ENCODE data around the gene SYT15B. TPM values are rescaled to one million over a fixed set of nuclear protein-coding genes. Genes with fewer than 3 reads are reported as not detected.
"Not testable (repeated sequence)": the region's sequence is repeated elsewhere in the genome, so short reads cannot be mapped to it uniquely, and the experiment has no call there.

SYT15B gene
- not detected for total RNA-seq

DNA sequence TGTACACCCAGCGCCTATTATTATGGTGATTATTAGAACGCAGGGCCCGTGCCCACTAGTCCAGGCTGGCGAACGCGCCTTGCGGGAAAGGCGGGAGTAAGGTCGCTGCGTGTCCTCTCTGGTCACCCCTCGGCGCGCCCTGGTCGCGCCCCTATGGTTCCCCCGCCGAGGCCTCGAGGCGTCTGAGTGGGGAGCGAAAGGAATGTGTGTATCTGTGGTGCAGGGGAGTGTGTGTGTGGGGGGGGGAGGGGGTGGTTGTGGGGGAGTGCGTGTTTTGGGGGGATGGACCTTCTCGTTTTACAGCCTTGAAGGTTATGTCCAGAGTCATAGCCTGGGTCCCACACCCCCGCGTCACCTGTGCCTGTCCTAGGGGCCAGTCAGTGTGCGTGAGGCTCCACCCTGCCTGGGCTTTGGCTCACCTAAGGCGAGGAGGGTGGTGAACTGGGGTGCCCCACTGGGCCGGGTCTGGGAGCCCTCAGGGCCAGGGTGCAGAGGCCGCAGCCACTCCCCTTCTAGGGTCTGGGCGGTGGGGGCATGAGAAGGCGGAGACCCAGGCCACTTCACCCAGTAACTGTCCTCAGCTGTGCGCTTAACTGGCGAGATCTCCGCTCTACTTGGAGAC is at the start of gene SYT15B:
Gene SYT15B, minus strand, starts transcription at position 39 of the 622 bp plus-strand sequence. CDS start 952 bp downstream, outside the sequence.
- DNase-seq: not testable (repeated sequence)

GRCh38 chr10:47779590-47779989 is 16.2 kb upstream of the SYT15B start:
- not testable (repeated sequence) for DNase-seq

DNA sequence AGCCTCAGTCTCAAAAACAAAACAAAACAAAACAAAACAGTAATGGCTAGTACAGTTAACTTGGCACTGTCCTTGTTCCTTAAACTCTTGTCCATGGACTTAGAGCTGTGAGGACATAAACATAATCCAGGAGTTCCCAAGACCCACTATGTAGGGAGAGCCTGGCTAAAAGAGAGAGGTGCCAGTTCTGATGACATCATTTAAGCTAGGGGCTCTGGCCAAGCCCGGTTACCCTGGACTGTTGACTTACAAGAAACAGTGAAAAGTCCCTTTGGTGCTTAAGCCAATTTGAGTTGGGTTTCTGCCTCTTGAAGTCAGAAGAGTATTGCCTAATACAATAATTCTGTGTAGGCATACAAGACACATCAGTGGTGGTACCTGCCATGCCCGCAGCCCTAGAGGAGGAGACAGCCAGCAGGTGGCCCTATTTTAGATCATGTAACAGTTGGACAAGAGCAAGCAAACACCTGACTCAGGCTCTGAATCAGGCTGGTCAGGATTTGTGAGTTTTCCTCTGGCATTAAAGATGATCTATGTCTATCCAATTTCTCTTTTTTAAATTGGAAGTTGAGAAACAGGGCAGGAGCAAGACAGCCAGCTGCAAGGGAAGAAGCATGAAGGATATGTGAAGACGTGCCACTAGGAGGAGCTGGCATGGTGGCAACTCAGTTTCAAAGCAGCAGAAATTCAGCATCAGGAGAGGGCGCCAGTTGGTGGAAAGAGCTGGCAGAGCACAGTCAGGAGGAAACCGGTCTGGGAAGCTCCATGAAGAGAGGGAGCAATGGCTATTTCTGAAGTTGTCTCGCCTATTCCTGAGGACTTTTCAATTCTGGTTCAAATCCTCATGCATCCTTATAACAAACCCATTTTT is 12.2 kb upstream of the SYT15B start:
- DNase-seq: not testable (repeated sequence)

GRCh38 chr10:47770745-47771144 is 7.4 kb upstream of the SYT15B start:
- not testable (repeated sequence) for DNase-seq

GRCh38 chr10:47768578-47769115 is 5.3 kb upstream of the SYT15B start:
- DNase-seq: not testable (repeated sequence)

GRCh38 chr10:47768085-47768484 is 4.7 kb upstream of the SYT15B start:
- DNase-seq: not testable (repeated sequence)

DNA sequence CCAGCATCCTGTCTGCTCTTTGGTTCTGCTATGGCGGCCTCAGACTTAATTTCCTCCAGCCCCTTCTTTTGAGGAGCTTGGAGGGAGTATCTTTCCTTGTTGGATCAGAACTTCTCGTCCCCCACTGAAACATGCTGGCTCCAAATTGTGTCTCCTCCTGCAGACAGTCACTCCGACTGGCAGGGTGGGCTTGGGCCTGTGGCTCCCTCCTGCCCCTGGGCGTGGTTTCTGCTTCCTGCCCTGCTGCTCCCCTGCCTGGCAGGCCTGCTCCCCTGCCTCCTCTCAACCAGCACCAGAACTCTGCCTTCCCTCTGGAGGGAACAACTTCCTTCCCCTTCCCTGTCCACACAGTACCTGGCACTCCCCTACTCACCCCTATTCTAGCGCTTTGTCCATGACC is 3.8 kb upstream of the SYT15B start:
- DNase-seq: not testable (repeated sequence)

GRCh38 chr10:47765232-47765631 is 1.8 kb upstream of the SYT15B start:
- DNase-seq: not testable (repeated sequence)

DNA sequence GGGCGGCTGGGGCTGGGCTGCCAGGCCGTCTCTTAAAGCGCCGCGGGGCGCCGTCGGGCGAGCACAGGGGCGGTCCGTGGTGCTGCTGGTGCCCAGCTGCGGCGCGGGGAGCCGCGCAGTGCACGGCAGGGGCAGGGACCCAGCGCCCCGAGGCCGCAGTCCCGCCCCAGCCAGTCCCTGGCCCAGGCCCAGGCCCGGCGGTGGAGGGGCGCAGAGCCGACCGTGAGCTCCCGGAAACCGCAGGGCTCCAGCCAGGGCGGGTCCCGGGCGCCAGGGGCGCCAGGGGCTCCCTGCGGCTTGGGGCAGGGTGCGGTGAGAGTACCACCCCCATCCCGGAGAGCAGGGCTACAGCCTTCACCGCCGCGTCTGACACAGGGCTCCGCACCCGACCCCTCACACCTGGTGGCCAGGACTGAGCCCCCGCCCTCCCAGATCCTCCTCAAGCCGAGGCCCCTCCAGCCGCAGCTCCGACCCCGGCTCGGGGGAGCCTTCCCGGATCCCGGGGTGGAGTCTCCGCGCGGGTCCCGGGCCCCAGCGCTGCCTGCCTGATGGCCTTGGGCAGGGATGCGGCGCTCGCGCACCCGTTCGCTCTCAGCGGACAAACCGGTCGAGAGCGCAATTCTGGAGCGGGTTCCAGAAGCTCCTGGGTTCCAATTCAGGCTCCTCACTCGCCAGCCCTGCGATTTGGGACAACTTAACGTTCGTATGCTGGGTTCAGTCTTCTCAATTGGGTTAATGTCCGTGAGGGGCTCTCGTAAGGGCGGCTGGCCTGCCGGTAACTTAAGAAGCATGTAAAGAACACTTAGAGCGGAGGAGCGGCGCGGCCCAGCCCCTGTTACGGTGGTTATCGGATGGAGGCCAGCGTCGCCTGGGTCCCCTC is 478 bp downstream of the SYT15B start:
- not testable (repeated sequence) for DNase-seq

DNA sequence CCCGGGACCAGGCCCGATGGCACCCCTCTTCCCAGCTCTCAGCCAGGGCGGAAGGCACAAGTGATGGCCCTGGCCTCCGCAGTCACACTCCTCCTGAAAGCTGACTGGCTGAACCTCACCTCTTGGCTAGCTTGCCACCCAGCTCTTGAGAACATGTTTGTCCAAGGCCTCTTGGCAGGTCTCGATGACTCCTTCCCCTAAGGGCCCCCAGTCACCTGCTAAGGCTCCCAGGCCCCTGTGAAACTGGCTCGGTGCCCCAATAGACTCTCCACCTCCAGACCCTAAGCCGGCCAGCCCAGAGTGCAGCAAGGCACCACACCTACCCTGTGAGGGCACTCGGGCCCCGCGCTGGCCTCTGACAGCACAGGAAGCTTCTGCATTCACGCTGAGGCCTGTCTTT is 4.5 kb downstream of the SYT15B start:
- not testable (repeated sequence) for DNase-seq

DNA sequence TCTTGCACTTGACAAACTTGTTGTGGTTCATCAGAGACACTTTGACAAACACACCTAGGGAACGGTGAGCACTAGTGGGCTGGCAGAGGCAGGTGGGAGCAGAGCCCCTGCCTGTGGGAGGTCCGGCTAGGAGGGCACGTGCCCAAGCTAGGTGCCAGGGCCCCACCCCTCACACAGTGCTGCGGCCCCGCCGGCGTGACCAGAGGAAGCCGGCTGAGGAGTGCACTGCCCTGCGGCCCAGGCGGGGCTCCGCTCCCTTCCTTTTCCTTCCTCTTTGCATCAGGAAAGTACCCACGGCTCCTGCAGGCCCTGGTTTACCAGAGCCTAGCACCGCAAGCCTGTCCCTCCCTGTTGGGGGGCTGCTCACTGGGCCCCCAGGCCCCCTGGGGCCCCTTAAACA is 7.2 kb downstream of the SYT15B start:
- DNase-seq: not testable (repeated sequence)

DNA sequence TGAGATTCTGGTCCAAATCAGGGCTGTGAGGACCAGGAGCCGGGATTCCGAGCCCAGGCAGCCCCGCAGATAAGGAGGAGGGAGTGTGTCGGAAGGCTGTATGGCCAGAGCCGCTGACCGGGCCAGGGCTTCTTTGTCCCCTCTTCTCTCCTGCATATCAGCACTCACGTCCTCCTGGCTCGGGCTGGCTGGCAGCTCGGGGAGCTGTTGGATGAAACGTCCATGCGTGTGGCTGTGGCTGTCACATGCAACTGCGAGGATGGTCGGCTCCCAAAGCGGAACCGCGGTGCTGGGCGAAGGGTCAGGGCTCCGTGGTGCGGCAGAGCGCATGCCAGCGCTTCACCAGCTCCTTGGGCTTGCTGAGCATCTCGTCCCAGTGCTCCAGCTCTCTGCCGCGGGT is 9.5 kb downstream of the SYT15B start:
- DNase-seq: not testable (repeated sequence)

GRCh38 chr10:47753176-47753575 is 10.2 kb downstream of the SYT15B start:
- not testable (repeated sequence) for DNase-seq

DNA sequence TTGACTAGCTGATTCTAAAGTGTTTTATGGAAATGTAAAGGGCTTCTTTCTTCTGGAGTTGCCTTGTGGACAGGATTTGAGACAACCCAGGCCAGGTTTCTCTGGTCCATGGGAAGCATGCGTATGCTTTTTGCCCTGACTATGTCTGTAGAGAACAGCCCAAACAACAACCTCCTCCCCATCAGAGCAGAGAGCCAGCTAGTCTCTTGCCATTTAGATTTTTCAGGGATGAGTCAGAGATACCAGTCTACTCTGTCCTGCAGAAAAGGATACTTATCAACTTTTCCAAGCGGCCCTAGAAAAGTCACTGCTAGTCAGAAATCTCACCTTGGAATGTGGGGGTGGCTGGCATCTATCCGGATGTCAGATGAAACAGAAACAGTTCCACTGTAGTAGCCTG is 11.6 kb downstream of the SYT15B start:
- DNase-seq: not testable (repeated sequence)

DNA sequence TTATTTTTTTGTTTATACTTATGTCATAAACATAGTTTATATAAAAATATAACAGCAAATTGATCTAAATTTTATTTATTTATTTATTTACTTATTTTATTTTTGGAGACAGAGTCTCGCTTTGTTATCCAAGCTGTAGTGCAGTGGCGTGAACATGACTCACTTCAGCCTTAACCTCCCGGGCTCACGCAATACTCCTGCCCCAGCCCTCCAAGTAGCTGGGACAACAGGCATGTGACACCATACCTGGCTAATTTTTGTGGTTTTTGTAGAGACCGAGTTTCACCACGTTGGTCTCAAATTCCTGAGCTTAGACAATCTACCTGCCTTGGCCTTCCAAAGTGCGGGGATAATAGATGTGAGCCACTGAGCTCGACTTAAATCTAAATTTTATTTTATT is 13.0 kb downstream of the SYT15B start:
- not testable (repeated sequence) for DNase-seq

- not testable (repeated sequence) for DNase-seq
Observed at GRCh38 chr10:47746780-47747376, 16.5 kb downstream of the SYT15B start.

DNA sequence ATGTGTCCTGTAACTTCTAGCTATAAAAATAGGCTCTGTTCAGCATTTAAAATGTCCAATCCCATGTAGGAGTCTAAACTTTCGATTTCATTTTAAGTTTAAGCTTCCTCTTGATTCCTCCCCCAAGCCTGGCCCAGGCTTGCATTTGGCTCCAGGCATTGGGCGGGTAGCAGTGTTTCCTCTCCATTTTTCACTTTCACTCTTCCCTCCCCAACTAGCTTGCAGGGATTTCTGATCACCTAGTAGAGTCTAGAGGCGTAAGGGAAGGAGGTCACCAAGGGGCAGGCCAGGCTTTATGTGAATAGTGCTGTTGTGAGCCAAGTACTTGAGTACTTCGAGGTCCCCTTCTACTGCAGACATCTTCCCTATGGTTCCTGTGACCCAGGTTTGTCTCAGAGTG is 18.5 kb downstream of the SYT15B start:
- DNase-seq: not testable (repeated sequence)

DNA sequence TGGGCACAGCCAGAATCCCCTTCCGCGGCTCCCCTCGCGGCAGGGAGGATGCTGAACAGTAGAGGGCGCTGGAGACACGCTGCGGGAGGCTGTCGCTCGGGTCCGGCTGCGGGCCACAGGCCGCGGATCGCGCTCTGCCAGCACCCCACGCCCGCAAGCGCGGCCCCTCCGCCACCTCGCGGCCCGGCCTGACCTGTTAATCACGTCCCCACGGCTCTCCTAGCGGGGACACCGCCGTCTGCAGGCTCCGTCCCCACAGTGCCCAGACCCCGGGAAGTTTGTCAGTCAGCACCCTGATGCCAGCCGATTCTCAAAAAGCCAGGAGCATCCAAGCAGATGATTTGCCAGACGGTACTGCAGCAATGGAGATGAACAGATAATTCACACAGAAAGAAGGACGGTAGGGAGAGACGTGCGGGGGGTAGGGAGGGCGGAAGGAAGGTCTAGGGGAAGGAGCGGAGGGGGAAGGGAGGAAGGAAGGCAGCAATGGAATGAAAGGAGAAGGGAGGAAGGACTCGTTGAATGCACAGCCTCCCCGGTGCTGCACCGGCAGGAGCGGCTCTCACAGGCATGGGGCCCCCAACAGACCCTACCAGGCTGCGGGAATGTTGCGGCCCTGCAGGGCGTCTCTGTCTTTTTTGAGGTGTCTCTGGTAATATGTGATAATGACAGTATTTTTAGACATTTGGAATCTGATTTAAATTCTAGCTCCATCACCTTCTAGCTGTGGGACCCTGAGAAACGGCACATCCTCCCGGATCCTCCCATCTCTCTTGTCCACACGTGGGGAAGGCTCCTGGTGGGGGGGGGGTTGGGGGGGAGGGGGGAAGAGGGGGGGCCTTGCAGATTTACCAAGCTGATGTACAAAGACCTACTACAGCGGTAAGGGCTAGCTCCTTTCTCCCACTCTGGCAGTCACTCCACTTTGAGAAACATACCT is 19.5 kb downstream of the SYT15B start:
- DNase-seq: not testable (repeated sequence)

DNA sequence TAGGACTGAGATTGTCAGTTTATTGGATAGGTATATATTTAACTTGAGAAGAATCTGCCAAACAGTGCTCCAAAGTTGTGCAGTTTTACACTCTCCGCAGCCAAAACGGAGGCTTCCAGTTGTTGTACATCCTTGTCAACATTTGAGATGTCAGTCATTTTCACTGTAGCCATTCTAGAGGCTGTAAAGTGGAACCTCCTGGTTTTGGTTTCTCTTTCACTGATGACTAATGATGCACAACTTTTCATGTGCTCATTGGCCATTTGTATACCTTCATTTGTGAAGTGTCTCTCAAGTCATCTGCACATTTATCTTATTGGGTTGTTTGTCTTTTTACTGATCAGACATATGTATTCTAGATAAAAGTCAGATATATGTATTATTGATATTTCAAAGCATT is 22.5 kb downstream of the SYT15B start:
- DNase-seq: not testable (repeated sequence)

DNA sequence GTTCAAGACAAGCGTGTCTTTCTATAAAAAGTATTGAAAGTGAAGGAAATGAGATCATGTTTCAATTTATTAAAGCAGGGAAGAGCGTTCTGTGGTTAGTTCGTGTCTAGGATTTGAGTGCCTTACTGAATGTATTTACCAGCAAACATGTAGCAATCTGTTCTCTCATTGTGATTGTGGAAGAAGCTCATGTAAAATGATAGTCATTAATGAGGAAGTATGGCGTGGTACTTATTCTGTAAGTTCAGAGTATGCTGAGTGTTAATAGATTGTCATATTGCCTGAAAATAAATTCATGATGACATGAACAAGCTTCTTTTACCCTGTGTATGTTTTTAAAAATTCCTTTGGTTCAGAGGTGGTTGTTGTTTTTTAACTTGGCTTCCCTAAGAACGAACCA is 32.5 kb downstream of the SYT15B start:
- DNase-seq: not testable (repeated sequence)

- not testable (repeated sequence) for DNase-seq
Observed at GRCh38 chr10:47725740-47726139, 37.7 kb downstream of the SYT15B start.
